Measurements from ENCODE around the gene C1orf115. TPM values are rescaled to one million over a fixed set of nuclear protein-coding genes. Genes with fewer than 3 reads are reported as not detected.

Gene C1orf115
- total and polyA plus RNA-seq, 2 of the 4 experiments (the other 2 are of a cell fraction), result 0.07 to 0.18 TPM

DNA sequence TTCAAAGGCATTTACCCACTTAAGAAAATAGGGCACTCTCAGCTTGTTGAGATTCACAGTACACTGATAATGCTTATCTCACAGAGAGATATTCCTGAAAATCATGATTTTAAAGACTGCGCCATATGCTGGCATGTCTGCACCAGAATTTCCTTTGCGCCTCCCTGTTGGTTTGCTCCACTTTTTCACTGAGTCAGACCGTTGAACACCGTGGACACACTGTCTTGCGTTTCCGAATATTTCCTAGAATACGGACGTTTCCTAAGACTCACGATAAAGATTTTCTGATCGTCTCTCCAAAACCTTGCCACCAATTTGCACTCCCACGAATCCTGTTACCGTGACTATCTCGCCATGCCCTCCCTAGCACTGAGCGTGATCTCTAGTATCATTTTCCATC is 497 bp upstream of the C1orf115 start:
- Histone ChIP-seq H3K4ac (ENCODE audit: low read depth, low read length) (no peak overlapping the region), H3K9me3 (ENCODE audit: control insufficient read depth, insufficient read depth, low read length) (no peaks in the 10 kb centered on the region), H2BK5ac (ENCODE audit: low read depth, low read length, poor library complexity, severe bottlenecking) (no peak overlapping the region), H2BK15ac (ENCODE audit: low read depth, low read length) (no peak overlapping the region), H3K18ac (ENCODE audit: low read depth, low read length) (no peak overlapping the region), H4K5ac (ENCODE audit: low read depth, low read length) (no peak overlapping the region), H3K23ac (ENCODE audit: low read depth, low read length) (no peak overlapping the region), H3K27me3 (ENCODE audit: control insufficient read depth, insufficient read depth, low read length) (peaks cover 33% of the 10 kb centered on the region), H3K4me3 (ENCODE audit: insufficient read depth, low read depth, low read length) (peak overlapping the region; percentile 76), H3K27ac (ENCODE audit: insufficient read depth, low read length) (no peak overlapping the region), H3K79me1 (ENCODE audit: low read depth in 1 of 2, low read length in 2 of 2) (no peaks in the 10 kb centered on the region), H4K8ac (ENCODE audit: low read depth in 2 of 2, low read length in 2 of 2) (no peak overlapping the region), H2AK9ac (replicated peaks; ENCODE audit: low read depth, low read length, poor library complexity) (no peak overlapping the region), H3K14ac (replicated peaks; ENCODE audit: low read depth, low read length) (no peak overlapping the region), H3K36me3 (ENCODE audit: control insufficient read depth, insufficient read depth, low read length) (no peaks in the 10 kb centered on the region), H4K20me1 (ENCODE audit: insufficient read depth, low read length) (no peaks in the 10 kb centered on the region), H2BK20ac (ENCODE audit: low read depth, low read length) (no peak overlapping the region), H3K9ac (ENCODE audit: low read depth, low read length) (no peak overlapping the region), H2AFZ (replicated peaks; ENCODE audit: low read length, poor library complexity) (peak overlapping the region; percentile 73), H3K9me1 (ENCODE audit: insufficient read depth, low read length) (no peaks in the 10 kb centered on the region), H3K4me2 (ENCODE audit: low read depth, low read length) (peak overlapping the region; percentile 95), H3K56ac (ENCODE audit: extremely low read depth, insufficient read depth, low read length) (no peak overlapping the region), H3K4me1 (ENCODE audit: control insufficient read depth, insufficient read depth, low read length) (no peaks in the 10 kb centered on the region), H2AK5ac (ENCODE audit: low read depth, low read length) (no peak overlapping the region), H2BK120ac (ENCODE audit: low read depth, low read length) (no peak overlapping the region), H4K91ac (ENCODE audit: insufficient read depth, low read depth, low read length) (no peak overlapping the region)
- dilution Hi-C loops (cut with HindIII; ENCODE audit: low sequenced_read_pairs, unreplicated experiment), result no loop called here
- CTCF ChIA-PET, result interaction anchor here (1.3 kb wide), 1 partner anchor 9 kb away, joined by 3 read pairs; no protein-coding TSS in a partner anchor
- ATAC-seq (ENCODE audit: low read depth) (no peak), DNase-seq (no peak)
- intact Hi-C loops (cut with micrococcal nuclease), result loop anchor here (1.0 kb wide), 2 partner anchors 44 to 87 kb away; no protein-coding TSS in a partner anchor
- TF ChIP-seq, protein P1, sequence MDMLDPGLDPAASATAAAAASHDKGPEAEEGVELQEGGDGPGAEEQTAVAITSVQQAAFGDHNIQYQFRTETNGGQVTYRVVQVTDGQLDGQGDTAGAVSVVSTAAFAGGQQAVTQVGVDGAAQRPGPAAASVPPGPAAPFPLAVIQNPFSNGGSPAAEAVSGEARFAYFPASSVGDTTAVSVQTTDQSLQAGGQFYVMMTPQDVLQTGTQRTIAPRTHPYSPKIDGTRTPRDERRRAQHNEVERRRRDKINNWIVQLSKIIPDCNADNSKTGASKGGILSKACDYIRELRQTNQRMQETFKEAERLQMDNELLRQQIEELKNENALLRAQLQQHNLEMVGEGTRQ (IDR thresholded peaks at IDR 0.05; ENCODE audit: low read depth, low read length), result no peak
- no peak for TF ChIP-seq CEBPB (IDR thresholded peaks at IDR 0.05; ENCODE audit: low read depth, low read length)
- no peak for TF ChIP-seq POLR2A (IDR thresholded peaks at IDR 0.05; ENCODE audit: low read depth, low read length)
- TF ChIP-seq RFX5 (IDR thresholded peaks at IDR 0.05; ENCODE audit: low read depth, low read length), result no peak
- WGBS, 2 experiments (ENCODE audit: extremely low coverage in 2 of 2, insufficient read length in 1 of 2), result 51% methylated on average over 8 of the region's 14 CpGs; no CpG with 5 or more reads in 1 of the 2 experiments
- POLR2A ChIA-PET (ENCODE audit: unreplicated experiment), result no interaction called here
- in situ Hi-C loops (cut with MboI; ENCODE audit: low sequenced_read_pairs), result loop anchor here (5.0 kb wide), 1 partner anchor 88 kb away; no protein-coding TSS in a partner anchor
- BruUV-seq (replicated peaks), result no TSS peak
